ENCODE measurements around the gene FXYD5.

FXYD5 gene

DNA sequence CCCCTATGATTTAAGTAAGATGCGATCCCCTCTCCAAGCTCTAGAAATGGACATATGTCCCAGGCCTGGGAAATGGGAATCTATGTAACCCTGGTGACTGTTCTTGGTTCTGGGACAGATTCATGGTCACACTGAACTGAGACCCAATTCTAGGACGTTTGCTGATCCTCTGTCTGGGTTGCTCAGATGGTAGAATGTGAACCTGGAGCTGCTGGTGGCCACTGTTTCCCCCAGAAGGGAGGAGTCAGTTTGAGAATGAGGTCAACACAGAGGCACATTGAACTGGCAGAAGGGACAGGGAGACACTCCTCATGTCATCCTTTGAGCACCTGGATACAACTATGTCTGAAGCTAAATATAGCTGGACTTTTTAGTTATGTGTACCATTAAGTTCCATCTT is 44.9 kb downstream of the FXYD5 start:
- Histone ChIP-seq H3K27me3 (replicated peaks) (no peaks in the 10 kb centered on the region), H3K4me3 (ENCODE audit: low read depth, low read length) (no peak overlapping the region), H3K36me3 (replicated peaks) (no peaks in the 10 kb centered on the region), H3K27ac (no peak overlapping the region)
- TF ChIP-seq, protein P1, sequence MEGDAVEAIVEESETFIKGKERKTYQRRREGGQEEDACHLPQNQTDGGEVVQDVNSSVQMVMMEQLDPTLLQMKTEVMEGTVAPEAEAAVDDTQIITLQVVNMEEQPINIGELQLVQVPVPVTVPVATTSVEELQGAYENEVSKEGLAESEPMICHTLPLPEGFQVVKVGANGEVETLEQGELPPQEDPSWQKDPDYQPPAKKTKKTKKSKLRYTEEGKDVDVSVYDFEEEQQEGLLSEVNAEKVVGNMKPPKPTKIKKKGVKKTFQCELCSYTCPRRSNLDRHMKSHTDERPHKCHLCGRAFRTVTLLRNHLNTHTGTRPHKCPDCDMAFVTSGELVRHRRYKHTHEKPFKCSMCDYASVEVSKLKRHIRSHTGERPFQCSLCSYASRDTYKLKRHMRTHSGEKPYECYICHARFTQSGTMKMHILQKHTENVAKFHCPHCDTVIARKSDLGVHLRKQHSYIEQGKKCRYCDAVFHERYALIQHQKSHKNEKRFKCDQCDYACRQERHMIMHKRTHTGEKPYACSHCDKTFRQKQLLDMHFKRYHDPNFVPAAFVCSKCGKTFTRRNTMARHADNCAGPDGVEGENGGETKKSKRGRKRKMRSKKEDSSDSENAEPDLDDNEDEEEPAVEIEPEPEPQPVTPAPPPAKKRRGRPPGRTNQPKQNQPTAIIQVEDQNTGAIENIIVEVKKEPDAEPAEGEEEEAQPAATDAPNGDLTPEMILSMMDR (IDR thresholded peaks at IDR 0.05; ENCODE audit: low read depth, low read length, missing control alignments): no peak
- DNase-seq: no peak
- in situ Hi-C loops (cut with HindIII; ENCODE audit: low pct_ligation_motif_present, low sequenced_read_pairs): no loop called here

DNA sequence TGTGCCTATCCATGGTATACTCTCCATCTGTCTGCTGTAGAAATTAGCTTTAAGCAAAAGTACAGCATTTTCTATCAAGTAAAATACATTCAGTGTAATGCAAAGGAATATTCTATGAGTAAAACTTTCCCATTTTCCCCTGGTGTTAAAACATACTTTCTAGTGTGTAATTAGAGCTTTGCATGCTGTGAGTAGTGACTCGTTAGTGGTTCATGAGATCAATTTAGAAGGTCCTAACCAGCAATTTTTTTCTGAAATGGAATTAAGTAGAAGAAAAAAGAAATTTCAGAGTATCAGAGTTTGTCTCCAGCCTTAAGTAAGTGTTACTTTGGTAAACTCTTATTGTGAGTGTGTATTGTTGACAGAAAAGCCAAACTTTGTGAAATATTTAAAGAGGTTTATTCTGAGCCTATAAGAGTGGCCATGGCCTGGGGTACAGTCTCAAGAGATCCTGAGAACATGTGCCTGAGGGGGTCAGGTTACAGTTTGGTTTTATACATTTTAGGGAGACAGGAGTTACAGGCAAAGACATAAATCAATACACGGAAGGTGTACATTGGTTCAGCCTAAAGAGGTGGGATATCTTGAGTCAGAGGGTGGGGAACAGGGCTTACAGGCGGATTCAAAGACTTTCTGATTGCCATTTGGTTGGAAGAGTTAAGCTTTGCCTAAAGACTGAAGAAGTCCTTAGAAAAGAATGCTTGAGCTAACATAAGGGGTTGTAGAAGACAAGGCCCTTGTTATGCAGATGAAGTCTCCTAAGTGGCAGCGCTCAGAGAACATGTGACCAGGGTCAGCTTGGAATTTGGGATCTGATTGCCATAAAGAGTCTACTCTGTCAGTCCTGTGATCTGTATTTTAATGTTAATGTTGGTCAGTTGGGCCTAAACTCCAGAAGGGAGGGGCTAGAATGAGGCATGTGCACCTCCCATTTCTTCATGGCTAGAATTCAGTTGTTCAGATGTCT is 48.5 kb downstream of the FXYD5 start:
- H3K27ac ChIP-seq: no peak overlapping the region

DNA sequence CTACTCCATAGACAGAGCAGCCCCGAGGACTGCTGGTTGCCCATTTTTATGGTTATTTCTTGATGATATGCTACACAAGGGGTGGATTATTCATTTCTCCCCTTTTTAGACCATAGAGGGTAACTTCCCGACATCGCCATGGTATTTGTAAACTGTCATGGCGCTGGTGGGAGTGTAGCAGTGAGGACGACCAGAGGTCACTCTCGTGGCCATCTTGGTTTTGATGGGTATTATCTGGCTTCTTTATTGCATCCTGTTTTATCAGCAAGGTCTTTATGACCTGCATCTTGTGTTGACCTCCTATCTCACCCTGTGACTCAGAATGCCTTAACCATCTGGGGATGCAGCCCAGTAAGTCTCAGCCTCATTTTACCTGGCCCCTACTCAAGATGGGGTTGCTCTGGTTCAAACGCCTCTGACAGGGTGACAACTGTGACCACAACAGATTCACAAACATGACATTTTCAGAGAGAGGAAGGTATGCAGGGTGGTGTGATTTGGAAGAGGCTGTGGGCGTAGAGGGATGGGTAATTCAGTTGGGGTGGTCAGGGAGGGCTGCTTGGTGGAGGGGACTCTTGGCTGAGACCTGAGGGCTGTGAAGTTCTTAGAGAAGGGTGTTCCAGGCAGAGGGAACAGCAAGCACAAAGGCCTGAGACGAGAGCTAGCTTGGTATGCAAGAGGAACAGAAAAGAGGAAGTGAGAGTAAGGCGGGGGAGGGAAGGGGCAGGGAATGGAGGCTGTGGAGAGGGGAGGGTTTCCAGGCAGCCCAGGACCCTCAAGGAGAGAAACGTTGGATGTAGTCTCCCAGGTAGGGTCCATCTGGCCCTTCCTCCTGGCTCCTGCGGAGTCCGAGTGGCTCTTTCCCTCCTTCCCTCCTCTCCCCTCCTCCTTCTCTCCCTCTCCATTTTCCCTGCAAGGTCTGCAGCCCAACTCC is 50.5 kb downstream of the FXYD5 start:
- in situ Hi-C loops (cut with HindIII; ENCODE audit: low pct_ligation_motif_present, low sequenced_read_pairs): no loop called here
- Histone ChIP-seq H3K36me3 (replicated peaks) (no peaks in the 10 kb centered on the region), H3K4me3 (ENCODE audit: low read depth, low read length) (no peak overlapping the region), H3K27ac (no peak overlapping the region), H3K27me3 (replicated peaks) (no peaks in the 10 kb centered on the region)
- no peak for DNase-seq
- TF ChIP-seq, protein P1 (IDR thresholded peaks at IDR 0.05; ENCODE audit: low read depth, low read length, missing control alignments): no peak

More for the DNA sequence above, 48.5 kb downstream of the FXYD5 start:
- Histone ChIP-seq H3K4me3 (ENCODE audit: low read depth, low read length) (no peak overlapping the region), H3K27me3 (replicated peaks) (no peaks in the 10 kb centered on the region), H3K36me3 (replicated peaks) (no peaks in the 10 kb centered on the region)
- in situ Hi-C loops (cut with HindIII; ENCODE audit: low pct_ligation_motif_present, low sequenced_read_pairs): no loop called here
- TF ChIP-seq, protein P1 (IDR thresholded peaks at IDR 0.05; ENCODE audit: low read depth, low read length, missing control alignments): no peak
- no peak for DNase-seq

DNA sequence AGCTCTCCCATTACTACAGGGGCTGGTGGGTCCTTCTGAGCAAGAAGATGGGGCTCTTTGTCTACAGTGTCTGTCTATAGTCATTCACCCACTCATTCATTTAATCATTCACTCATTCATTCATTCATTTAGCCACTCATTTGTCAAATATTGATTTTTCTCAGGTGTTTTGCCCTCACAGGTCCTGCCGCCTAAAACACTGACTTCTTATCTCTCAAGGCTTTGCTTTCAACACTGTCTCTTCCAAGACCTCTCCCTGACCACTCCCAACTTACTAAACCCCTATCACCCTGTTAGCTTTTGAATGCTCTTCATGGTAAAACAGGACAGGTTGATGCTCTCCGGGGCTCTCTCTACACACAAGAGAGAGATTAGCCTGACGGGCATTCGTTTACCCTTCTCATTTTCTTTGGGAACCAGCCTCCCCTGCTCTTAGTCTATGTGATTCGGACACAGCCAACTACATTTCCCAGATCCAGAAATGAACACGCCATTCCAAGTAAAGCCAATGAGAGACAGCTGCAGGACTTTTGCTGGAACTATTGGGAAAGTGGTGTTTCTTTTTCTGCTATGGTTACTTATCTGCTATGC is 51.3 kb downstream of the FXYD5 start:
- Histone ChIP-seq H3K4me3 (ENCODE audit: low read depth, low read length) (no peak overlapping the region), H3K27me3 (replicated peaks) (no peaks in the 10 kb centered on the region), H3K27ac (no peak overlapping the region), H3K36me3 (replicated peaks) (no peaks in the 10 kb centered on the region)
- in situ Hi-C loops (cut with HindIII; ENCODE audit: low pct_ligation_motif_present, low sequenced_read_pairs): no loop called here
- no peak for DNase-seq
- TF ChIP-seq, protein P1 (IDR thresholded peaks at IDR 0.05; ENCODE audit: low read depth, low read length, missing control alignments): no peak

DNA sequence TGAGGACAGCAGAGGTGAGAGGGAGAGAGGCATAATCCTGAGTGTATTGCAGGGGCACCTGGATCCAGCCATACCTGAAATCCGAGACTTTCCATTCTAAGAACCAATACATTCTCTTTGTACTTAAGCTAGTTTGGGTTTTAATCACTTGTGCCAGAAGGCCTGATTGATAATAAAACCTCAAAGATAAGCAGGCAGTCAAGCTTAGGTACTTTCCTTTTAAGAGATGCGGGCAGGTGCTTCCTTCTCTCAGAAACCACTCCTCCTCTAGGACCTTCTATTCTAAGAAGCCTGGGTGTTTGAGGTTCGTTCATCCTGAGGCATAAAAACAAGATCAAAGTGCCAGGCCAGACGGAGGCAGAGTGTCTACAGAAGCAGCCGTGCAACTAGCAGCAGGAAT is 51.8 kb downstream of the FXYD5 start:
- Histone ChIP-seq H3K4me3 (ENCODE audit: low read depth, low read length) (no peak overlapping the region), H3K27me3 (replicated peaks) (no peaks in the 10 kb centered on the region), H3K36me3 (replicated peaks) (no peaks in the 10 kb centered on the region), H3K27ac (no peak overlapping the region)
- in situ Hi-C loops (cut with HindIII; ENCODE audit: low pct_ligation_motif_present, low sequenced_read_pairs): no loop called here
- TF ChIP-seq, protein P1 (IDR thresholded peaks at IDR 0.05; ENCODE audit: low read depth, low read length, missing control alignments): no peak
- DNase-seq: no peak

Measured in brain microvascular endothelial cell (primary cell).